Lower leg skin (tissue), 3 donors: Measurements from ENCODE around the gene PRKAR1B.

Source experiments
- POLR2A ChIP-seq, 2 donors: fragments of 450-650 bp; IDR thresholded peaks; one replicate each; pipeline ENCODE4 v1.6.1; 2016 to 2017; ENCODE audit warnings: antibody characterized with exemption in 2 of 2, mild to moderate bottlenecking in 1 of 2, moderate library complexity in 1 of 2
- TF ChIP-seq, protein P1 (sequence below), 3 donors: fragments of 450-650 bp; IDR thresholded peaks; one replicate each; pipeline ENCODE4 v1.5.1; 2016; ENCODE audit warnings: antibody characterized with exemption in 3 of 3, mild to moderate bottlenecking in 3 of 3, moderate library complexity in 2 of 3

DNA sequence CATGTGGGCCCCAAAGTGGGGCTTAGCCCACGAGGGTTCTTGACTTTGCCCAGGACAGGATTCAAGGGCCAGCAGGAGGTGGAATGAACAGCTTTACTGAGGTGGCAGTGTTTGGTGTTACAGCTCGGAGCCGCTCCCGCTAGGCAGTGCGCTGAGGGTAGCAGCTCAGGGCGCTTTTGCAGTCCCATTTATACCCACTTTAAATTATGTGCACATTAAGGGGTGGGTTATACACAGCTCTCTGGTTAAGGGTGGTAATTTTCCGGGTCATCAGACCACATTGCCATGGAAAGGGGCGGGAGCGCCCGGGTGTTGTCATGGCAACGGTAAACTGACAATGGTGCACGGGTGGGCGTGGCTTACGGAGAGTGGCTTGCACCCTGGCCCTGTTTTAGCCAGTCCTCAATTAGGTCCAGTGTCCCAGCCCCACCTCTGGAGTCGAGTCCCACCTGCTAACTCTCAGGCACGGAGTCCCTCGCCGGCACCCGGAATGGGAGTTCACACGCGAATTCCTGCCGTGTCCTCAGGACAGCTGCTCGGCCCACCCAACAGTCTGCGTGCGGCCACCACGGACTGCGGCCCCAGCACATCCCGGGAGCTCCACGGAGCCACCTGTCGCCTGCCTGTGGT lies 149.2 kb downstream of the PRKAR1B start:
- TF ChIP-seq, protein P1, sequence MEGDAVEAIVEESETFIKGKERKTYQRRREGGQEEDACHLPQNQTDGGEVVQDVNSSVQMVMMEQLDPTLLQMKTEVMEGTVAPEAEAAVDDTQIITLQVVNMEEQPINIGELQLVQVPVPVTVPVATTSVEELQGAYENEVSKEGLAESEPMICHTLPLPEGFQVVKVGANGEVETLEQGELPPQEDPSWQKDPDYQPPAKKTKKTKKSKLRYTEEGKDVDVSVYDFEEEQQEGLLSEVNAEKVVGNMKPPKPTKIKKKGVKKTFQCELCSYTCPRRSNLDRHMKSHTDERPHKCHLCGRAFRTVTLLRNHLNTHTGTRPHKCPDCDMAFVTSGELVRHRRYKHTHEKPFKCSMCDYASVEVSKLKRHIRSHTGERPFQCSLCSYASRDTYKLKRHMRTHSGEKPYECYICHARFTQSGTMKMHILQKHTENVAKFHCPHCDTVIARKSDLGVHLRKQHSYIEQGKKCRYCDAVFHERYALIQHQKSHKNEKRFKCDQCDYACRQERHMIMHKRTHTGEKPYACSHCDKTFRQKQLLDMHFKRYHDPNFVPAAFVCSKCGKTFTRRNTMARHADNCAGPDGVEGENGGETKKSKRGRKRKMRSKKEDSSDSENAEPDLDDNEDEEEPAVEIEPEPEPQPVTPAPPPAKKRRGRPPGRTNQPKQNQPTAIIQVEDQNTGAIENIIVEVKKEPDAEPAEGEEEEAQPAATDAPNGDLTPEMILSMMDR (IDR thresholded peaks at IDR 0.05), result no peak
- TF ChIP-seq POLR2A (IDR thresholded peaks at IDR 0.05), result no peak
